RPMI7951 (cell line): ENCODE measurements around the gene PTCH2. TPM values are rescaled to one million over a fixed set of nuclear protein-coding genes. Genes with fewer than 3 reads are reported as not detected.

ENCODE experiments used
- DNase-seq: peaks from one replicate; pipeline ENCODE4 v3.0.0-alpha.2; 2012; ENCODE audit warnings: low read depth
- total RNA-seq: library from RNA; depleted of rRNA; stranded (reverse); fragments of >200 nt; shearing (Covaris generic); gene quantifications from 2 replicates; pipeline ENCODE4 v1.2.3, GENCODE V29; 2014; rRNA removed

PTCH2 gene
- total RNA-seq = under 0.01 and 0.12 TPM in 2 replicates

GRCh38 chr1:44842862-44843655 lies at the start of gene PTCH2:
Gene PTCH2 (minus strand): TSS chr1:44843253. CDS start chr1:44842932, 321 bp downstream.
- DNase-seq = peak; percentile 83

- DNase-seq = no peak
Measured at GRCh38 chr1:44890007-44890406, 47.0 kb upstream of the PTCH2 start.

GRCh38 chr1:44885406-44885805 lies 42.4 kb upstream of the PTCH2 start:
- DNase-seq = no peak

GRCh38 chr1:44884746-44885145 lies 41.7 kb upstream of the PTCH2 start:
- no peak for DNase-seq

GRCh38 chr1:44881011-44881632 lies 38.1 kb upstream of the PTCH2 start:
- peak; percentile 78 for DNase-seq

- DNase-seq = no peak
Measured at GRCh38 chr1:44874155-44874554, 31.1 kb upstream of the PTCH2 start.

- DNase-seq = peak; percentile 46
Measured at GRCh38 chr1:44870096-44870495, 27.0 kb upstream of the PTCH2 start.

GRCh38 chr1:44867801-44868200 lies 24.7 kb upstream of the PTCH2 start:
- no peak for DNase-seq

- DNase-seq = peak; percentile 79
Measured at GRCh38 chr1:44862829-44863401, 19.9 kb upstream of the PTCH2 start.

GRCh38 chr1:44860891-44861425 lies 17.9 kb upstream of the PTCH2 start:
- no peak for DNase-seq

GRCh38 chr1:44860331-44860730 lies 17.3 kb upstream of the PTCH2 start:
- no peak for DNase-seq

- DNase-seq = no peak
Measured at GRCh38 chr1:44857446-44857845, 14.4 kb upstream of the PTCH2 start.

- no peak for DNase-seq
Measured at GRCh38 chr1:44855742-44856141, 12.7 kb upstream of the PTCH2 start.

- no peak for DNase-seq
Measured at GRCh38 chr1:44854970-44855369, 11.9 kb upstream of the PTCH2 start.

- no peak for DNase-seq
Measured at GRCh38 chr1:44853201-44853600, 10.1 kb upstream of the PTCH2 start.

GRCh38 chr1:44851308-44851707 lies 8.3 kb upstream of the PTCH2 start:
- DNase-seq = no peak

- peak; percentile 27 for DNase-seq
Measured at GRCh38 chr1:44849575-44850132, 6.6 kb upstream of the PTCH2 start.

GRCh38 chr1:44848456-44849181 lies 5.6 kb upstream of the PTCH2 start:
- DNase-seq = no peak

GRCh38 chr1:44847845-44848244 lies 4.8 kb upstream of the PTCH2 start:
- no peak for DNase-seq

- no peak for DNase-seq
Measured at GRCh38 chr1:44846985-44847384, 3.9 kb upstream of the PTCH2 start.

GRCh38 chr1:44842486-44842861 lies 579 bp downstream of the PTCH2 start:
- no peak for DNase-seq

- no peak for DNase-seq
Measured at GRCh38 chr1:44839576-44839975, 3.5 kb downstream of the PTCH2 start.
